ENCODE results near the gene FGF12.

Gene FGF12

DNA sequence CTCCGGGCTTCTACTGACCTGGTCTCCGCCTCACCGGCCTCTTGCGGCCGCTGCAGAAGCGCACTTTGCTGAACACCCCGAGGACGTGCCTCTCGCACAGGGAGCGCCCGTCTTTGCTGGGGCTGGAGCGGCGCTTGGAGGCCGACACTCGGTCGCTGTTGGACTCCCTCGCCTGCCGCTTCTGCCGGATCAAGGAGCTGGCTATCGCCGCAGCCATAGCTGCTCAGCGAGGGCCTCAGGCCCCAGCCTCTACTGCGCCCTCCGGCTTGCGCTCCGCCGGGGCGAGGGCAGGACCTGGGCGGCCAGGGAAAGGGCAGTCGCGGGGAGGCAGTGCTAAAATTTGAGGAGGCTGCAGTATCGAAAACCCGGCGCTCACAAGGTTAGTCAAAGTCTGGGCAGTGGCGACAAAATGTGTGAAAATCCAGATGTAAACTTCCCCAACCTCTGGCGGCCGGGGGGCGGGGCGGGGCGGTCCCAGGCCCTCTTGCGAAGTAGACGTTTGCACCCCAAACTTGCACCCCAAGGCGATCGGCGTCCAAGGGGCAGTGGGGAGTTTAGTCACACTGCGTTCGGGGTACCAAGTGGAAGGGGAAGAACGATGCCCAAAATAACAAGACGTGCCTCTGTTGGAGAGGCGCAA is 319.2 kb downstream of the FGF12 start:
- no peak for DNase-seq

- DNase-seq = no peak
These were observed 327.6 kb downstream of the FGF12 start for GRCh38 chr3:192399767-192400166.

- no peak for DNase-seq
These were observed 330.3 kb downstream of the FGF12 start for GRCh38 chr3:192397012-192397411.

DNA sequence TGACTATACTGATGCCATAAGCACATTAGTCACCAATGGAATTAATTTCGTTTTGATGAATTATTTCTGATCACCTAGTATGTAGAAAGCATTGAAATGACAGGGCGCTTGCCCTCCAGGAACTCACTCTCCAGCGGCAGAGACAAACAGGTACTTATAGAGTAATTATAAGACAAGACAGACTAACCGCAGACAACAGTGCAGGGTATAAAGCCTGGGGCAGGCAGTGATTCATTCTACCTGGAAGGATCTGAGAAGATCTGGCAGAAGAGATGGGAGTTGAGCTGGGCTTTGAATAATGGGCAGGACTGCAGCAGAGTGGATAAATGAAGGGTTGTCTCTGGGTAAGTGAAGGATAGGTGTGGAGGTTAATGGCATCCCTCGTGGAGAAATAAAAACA is 331.8 kb downstream of the FGF12 start:
- no peak for DNase-seq

GRCh38 chr3:192392986-192393385 is 334.4 kb downstream of the FGF12 start:
- no peak for DNase-seq

DNA sequence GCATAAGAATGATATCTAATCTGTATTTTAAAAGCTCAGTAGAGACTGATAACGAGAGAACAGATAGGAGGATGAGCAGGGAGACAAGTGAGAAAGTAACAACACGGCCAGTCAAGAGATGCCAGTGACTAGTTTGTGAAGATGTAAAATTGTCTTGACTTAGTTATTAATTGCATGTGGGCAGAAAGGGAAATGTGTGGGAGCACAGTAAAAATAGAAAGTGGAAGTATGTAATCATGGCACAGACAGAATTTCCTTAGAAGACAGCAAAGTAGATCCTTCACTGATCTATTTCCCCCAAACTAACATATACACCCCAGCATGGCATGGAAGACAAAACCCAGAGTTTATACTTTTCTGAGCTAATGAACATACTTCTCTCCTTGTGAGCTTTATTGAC is 344.5 kb downstream of the FGF12 start:
- DNase-seq = no peak

- DNase-seq = no peak
These were observed 353.8 kb downstream of the FGF12 start for GRCh38 chr3:192373586-192373985.

GRCh38 chr3:192373032-192373431 is 354.3 kb downstream of the FGF12 start:
- no peak for DNase-seq

GRCh38 chr3:192372616-192373015 is 354.7 kb downstream of the FGF12 start:
- no peak for DNase-seq

DNA sequence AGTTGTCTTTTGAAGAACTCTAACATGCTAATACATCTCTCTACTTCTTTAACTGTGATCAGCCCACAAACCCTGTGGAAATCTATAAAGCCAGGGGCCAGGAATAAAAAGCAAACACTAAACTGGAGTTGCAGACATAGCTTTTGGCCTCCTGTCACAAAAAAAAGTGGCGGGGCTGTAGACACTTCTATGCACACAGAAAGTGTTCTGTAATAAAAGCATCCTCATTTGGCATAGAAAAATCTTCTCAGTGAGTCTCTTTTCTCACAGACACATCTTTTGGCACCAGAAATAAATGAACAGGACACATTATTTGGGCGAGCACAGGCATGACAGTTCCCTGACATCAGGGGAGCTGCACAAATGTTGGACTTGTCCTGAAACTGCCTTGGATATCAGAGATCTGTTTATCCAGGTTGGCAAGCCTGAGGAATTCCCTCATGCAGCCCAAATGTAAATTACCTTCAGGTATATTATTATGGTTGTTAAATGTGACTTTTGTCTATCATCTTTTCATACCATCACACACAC is 355.4 kb downstream of the FGF12 start:
- DNase-seq = no peak

DNA sequence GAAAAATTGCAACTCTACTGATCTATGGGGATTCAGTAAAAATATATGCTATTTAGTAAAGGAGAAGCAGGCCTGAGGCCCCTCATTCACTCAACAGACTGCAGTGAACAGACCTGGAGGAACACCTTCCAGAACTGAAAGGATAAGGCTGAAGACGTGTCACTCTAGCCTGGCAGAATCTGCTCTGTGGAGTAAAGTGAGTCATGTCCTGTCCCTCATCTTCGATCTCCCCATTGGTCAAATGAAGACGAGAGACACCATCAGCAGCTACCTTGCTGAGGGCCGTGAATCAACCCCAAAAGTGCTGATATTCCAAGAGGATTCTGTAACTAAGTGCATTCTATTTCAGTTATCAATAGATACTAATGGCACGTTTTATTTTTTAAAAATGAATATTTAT is 359.7 kb downstream of the FGF12 start:
- no peak for DNase-seq

- DNase-seq = no peak
These were observed 360.4 kb downstream of the FGF12 start for GRCh38 chr3:192366916-192367315.

- no peak for DNase-seq
These were observed 361.8 kb downstream of the FGF12 start for GRCh38 chr3:192365571-192365970.

DNA sequence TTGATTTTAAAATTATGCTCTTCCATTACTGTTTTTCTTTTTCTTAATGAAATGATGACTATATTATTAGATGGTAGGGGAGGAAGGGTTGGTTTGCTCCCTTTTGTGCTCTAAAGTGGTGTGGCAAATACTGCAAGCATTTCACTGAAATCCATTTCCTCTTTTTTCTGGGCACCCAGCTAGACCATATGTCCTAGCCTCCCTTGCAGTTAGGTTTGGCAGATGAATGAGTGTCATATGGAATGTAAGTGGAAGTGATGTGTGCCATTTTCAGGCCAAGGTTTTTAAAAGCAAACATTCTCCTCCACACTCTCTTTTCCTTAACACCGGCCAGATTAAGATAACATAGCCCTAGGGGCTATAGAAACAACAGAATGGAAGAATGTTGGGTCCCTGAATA is 363.0 kb downstream of the FGF12 start:
- no peak for DNase-seq

- DNase-seq = no peak
These were observed 372.7 kb downstream of the FGF12 start for GRCh38 chr3:192354687-192355086.

DNA sequence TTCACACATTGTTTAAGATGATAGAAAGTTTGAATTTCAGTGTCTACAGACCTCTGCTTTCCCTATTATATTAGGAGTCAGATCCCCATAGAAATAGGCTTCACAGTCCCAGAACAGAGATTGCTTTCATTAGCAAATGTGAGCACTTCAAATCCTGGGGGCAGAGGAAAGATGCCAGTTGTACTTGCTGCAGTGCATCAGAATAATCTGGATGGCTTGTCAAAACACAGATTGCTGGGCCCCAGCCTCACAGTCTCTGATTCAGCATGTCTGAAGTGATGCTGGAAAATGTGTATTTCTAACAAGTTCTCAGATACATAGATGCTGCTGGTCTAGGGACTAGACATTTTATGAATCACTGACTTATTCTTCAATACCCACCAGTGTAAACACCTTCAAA is 375.2 kb downstream of the FGF12 start:
- DNase-seq = no peak

- DNase-seq = no peak
These were observed 375.9 kb downstream of the FGF12 start for GRCh38 chr3:192351441-192351840.

GRCh38 chr3:192340031-192340430 is 387.3 kb downstream of the FGF12 start:
- DNase-seq = no peak

GRCh38 chr3:192339214-192339613 is 388.1 kb downstream of the FGF12 start:
- no peak for DNase-seq

DNA sequence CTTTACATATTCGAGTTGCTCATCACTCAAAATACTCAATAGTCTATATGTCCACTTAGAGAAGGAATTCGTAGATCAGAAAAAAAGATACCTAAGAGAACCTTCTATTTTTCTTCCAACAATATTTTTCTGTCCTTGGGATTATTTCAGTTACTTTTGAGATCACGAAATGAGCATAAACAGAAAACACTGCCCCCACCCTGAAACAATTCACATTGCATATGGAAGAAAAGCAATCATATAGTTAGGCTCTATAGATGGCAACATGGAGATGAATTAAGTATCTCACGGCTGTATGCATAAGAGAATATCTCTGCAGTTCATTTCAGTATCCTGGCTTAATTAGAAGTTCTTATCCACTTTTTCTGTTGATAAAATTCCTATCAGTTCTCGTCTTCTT is 391.1 kb downstream of the FGF12 start:
- no peak for DNase-seq

GRCh38 chr3:192332386-192333291 is 394.7 kb downstream of the FGF12 start:
- DNase-seq = no peak

DNA sequence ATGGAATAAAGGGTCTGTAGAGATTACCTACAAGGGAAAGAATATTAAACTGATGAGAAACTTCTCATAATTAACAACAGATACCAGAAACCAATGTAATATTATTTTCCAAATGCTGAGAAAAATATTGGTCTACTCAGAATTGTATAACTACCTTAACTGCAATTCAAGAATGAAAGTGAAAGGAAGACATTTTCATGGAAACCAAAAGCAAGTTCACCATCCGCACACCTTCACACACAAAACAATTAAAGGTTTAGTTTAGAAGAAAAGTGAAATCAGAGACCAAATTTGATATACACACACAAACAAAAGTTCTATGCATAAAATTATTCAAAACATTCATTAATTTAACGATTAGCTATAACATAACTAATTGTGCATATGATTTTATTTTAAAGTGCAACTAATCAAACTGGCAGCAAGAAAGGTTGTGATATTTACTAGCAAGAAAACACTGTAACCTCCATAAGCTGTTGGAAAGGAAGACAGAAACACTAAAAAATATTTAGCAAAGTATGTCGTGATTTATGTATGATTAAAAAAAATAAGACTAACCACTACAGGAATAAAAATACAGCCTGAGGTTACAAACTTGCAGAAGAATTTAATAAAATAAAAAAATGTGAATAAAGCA is 395.5 kb downstream of the FGF12 start:
- no peak for DNase-seq

DNA sequence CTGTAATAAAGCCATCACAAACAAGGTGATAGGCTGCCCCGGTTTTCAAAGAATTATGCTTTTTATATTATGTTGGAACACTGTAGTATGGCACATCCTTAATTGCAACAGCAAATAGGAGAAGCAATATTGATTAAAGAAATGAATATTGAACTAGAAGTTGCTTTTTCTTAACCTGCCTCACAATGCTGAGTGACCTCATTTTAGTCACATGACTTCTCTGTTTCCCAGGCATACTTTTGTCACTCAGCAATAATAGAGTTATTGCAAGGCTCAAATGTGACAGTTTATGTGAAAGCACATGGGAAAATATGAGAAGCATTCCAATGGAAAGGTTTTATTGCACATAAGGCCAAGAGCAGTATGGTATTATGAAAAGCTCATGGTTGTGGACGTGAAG is 400.7 kb downstream of the FGF12 start:
- no peak for DNase-seq

DNA sequence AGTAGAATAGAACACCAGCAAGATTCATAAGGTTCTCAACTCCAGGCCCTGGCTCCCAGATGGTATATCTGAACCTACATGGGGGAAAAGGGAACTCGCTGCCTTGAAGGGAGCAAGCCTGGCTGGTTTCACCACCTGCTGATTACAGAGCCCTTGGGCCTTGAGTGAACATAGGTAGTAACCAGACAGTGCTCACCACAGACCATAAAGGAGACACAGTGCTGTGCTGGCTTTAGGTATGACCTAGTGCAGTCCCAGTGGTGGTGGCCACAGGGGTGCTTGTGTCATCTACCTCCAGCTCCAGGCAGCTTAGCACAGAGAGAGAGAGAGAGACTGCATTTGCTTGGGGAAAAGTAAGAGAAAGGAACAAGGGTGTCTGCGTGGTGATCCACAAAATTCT is 409.8 kb downstream of the FGF12 start:
- no peak for DNase-seq
